G401 (cell line): Measurements from ENCODE around the gene ESPNL. TPM values are rescaled to one million over a fixed set of nuclear protein-coding genes. Genes with fewer than 3 reads are reported as not detected.

Experiments used
- DNase-seq: peaks from one replicate; pipeline ENCODE4 v3.0.0-alpha.2; 2015; ENCODE audit warnings: low spot score
- in situ Hi-C: cut with HindIII; loops from 2 replicates; pipeline ENCODE4 v1.10.0; 2016; ENCODE audit warnings: low sequenced_read_pairs, mixed read lengths
- total RNA-seq: library from RNA; depleted of rRNA; stranded (reverse); fragments of >200 nt; shearing (Covaris generic); gene quantifications from 2 replicates; pipeline ENCODE4 v1.2.3, GENCODE V29; 2014

ESPNL gene
- total RNA-seq, 1 experiment from 2014 or later: 19.3 TPM

DNA sequence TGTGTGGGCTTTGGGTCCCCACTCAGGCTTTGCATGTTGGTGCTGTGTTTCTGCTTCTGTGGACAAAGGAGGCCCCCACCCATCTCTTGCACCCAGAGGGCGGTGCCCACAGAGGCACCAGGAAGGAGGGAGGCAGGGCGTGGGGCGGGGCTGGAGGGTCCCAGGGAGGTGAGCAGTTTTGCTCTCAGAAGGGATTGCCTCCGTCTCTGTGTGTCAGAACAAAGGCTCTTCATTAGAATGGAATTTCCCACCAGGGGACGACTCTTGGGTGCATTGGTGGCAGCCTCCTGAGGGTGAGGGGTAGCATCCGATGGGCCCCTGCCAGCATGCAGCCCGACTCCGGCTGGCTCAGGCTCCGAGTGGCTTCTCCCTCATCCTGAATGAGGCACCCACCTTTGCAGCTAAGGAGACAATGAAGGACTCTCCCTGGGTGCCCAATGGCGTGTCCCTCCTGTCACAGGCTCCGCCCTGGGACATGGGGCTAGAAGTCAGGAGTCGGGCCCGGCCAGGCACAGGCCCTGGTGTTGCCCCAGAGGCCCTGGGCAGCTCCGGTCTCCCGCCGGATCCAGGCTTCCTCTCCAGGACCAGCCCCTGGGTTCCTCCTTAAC, 51.6 kb downstream of the ESPNL start:
- in situ Hi-C loops: no loop called here
- no peak for DNase-seq

DNA sequence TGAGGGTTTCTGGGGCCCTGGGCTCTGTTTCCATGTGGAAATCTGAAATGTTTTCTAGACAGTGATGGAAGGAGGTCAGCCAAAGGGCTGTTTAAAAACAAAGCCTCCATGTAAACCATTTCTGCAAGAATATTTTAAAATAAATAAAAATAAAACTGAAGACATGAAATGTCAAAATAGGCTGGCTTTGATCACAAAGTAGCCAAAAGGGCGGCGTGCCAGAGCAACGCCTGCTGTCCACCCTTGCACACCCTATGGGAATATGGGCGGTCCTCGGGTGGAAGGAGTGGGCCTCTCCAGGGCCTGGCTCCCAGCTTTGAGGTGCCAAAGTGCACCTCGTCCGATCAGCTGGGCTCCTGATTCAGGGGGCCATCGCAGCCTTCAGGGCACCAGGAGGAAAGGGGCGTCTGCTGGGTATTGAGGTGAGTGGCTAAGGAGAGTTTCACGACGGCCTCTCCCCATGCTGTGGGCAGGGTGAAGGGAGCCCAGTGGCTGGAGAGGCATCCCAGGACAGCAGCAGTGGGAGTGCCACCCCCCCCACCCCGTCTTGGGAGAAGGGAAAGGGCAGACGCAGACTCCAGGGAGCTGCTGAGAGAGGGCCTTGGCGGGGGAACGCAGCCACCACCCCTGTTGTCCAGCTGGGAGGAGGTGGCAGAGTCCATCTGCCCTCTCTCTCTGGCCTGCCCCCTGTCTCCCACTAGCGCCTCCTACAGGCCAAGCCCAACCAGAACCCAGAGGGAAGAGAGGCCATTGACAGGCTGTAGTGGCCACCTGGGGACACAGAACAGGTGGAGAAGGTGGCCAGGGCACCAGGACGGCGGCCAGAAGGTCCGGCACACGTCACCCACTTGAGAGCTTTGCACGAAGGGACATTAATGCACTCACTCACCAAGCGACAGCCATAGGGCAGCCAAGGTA, 52.9 kb downstream of the ESPNL start:
- DNase-seq: no peak
- in situ Hi-C loops: no loop called here

DNA sequence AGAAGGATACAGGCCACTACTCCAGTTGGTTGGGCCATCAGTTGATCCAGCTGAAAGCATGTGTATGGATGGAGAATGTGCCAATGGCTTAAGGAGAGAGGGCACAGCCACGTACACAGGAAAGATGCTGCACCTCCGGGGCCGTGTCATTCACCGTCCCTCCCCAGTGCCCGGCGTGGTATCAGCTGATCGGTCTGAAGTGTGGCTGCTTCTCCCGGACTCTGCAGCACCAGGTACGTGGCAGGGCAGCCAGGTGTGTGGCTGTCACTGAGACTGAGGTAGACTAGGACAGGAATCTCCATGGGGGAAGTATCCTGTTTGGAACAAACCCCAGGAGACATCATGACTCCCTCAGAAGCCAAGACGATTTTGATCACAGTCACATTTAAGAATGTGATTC, 54.4 kb downstream of the ESPNL start:
- no peak for DNase-seq
- in situ Hi-C loops: no loop called here

DNA sequence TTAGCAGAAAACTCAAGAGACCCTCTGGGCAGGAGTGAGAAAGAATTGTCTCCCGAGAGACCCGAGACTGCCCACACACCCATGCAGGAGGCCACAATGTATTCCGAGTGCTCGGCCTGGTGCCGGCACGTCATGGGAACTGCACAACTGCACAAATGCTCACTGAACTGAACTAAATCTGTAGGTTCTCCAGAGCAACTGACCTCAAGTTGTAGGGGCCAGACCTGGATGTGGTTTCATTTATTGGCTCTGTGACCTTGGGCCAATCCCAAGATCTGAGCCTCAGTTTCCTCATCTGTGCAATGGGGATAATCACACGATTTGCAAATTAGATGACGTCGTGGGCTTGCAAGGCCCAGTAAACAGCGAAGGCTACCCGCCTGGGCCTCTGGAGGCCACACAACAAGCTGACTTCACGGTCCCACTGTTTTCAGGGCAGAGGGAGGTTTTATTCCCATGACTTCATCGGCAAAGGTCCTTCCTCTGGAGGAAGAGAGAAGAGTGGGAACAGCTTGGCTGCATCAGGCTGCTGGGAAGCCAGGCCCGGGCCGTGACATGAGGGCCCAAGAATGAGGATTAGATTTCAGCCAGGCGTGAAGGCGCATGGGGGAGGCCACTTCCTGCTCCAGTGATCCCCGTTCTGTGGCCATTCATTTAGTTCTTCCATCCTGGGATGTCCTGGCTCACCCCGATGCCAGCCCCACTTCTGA, 55.1 kb downstream of the ESPNL start:
- in situ Hi-C loops: no loop called here
- no peak for DNase-seq

DNA sequence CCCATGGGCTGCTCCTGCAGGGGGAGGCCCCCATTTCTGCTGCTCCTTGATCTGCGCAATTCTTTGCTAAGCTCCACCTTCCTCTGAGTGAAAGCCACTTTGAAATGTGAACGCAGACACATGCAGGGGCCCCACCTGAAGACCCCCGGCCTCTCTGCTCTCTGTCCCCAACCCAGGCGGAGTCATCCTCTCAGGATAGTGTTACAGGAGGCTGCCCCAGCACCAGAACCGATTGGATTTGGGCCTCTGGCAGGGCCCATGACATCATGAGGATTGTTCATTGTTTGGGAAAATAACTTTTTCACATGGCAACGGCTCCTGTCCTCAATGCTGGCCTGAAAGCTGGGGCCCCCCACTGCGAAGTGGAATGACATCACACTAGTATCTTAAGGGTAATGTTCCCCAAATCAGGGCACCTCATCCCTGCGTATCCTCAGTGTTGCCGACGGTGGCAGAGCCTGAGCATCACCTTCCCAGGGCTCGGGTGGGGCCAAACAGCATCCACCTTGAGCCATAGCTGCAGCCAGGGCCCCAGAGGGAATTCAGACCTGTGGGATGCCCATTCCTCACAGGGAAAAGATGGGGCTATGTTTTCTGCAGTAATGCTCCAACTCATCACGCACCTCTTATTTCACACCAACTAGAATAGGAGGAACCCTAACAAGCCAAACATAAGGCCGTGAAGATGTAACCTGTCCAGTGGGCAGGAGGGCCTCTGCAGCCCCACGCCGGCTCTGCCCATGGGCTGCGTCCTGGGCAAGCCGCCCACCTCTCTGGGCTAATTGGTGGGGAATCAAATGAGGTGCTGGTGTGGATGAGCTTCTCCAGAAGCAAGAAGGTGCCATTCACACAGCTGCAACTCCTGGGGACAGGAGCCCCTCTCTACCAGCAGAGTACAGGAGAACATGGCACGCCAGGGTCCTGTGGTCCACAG, 55.9 kb downstream of the ESPNL start:
- DNase-seq: no peak
- in situ Hi-C loops: no loop called here

DNA sequence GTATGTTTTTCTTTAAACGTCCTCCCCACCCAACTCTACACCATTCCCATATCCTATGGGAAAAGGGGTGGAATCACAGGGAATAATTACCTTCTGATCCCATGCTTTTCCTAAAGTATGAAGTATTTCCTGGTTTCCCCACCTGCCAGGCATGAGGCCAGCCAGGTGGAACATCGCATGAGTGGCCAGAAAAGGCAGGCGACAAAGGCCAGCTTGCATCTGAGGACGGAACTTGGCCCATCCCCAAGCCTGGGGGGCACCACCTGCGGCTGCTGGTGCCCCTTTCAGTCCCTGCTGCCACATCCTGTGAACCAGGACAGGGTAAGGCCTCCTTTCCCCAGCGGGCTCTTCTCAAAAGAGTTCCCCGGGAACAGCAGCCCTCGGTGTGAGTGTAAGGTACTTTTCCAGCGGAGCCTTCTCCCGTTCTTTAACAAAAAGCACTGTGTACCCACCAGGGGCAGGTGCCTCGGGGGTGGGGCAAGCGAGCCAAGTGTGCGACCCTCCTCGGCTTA, 57.4 kb downstream of the ESPNL start:
- DNase-seq: no peak
- in situ Hi-C loops: no loop called here

DNA sequence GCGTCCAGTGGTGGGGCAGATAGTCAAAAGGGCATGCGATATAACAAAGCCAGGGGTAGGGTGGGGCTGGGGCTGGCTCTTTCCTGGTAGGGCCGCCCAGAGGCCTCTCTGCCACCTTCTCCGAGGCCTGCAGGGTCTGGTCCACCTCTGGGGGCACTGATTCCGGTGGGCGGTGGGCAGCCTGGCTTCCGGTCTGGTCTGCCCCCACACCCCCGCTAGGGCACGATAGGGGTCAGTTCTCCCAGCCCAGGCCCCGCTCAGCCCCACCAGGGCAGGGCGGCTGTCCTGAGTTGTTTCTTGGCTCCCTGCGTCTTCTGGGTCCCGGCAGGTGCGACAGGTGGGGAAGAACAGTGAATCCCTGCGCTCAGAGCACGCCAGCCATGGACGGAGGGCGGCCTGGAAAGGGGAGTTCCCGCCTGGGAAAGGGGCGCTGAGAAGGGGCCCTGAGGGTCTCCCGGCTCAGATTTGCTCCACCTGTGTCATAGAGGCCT, 57.9 kb downstream of the ESPNL start:
- DNase-seq: no peak
- in situ Hi-C loops: no loop called here

DNA sequence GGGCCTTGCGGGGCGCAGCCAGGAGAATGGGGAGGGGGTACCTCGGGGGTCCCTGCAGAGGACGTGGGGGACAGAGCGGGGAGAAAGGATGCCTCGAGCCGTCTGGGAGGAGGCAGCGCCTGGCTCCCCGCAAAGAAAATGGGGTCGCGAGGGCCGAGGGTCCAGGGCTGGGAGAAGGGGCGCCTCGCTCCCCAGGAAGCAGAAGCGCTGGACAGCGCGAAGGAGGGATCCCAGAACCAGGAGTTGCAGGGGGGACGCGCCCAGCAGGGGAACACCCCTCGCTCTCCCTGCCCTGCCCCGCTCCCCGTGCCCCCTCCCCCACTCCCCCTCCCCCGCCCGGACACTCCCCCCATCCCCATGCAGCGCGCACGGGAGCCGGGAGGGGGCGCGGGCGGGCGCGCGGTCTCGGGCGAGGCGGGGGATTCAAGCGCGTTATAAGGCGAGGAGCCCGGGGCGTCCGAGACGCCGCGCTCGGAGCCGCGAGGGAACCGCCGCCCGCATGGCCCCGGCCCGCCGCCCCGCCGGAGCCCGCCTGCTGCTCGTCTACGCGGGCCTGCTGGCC, 58.5 kb downstream of the ESPNL start, which contains the start of gene ERFE:
ERFE (plus strand) TSS at position 462 of the 562 bp plus-strand sequence; CDS start at position 500, 38 bp downstream.
- no peak for DNase-seq
- in situ Hi-C loops: no loop called here

DNA sequence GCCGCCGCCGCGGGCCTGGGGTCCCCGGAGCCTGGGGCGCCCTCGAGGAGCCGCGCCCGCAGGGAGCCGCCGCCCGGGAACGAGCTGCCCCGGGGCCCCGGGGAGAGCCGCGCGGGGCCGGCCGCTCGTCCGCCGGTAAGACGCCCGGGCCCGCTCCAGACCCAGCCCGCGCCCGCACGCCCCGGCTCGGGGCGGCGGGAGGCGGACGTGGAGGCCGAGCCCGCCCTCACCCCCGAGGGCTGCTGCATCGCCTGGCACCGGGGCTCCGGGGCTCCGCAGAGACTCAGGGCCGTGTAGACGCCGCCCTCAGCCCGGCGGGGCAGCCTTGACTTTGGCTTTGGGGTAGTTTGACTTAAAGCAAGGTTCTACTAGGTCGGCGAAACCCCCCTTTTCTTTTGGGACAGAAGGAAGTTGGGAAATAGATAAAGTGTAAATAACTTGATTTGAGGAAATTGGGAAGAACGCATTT, 59.0 kb downstream of the ESPNL start:
- in situ Hi-C loops: no loop called here
- DNase-seq: no peak

DNA sequence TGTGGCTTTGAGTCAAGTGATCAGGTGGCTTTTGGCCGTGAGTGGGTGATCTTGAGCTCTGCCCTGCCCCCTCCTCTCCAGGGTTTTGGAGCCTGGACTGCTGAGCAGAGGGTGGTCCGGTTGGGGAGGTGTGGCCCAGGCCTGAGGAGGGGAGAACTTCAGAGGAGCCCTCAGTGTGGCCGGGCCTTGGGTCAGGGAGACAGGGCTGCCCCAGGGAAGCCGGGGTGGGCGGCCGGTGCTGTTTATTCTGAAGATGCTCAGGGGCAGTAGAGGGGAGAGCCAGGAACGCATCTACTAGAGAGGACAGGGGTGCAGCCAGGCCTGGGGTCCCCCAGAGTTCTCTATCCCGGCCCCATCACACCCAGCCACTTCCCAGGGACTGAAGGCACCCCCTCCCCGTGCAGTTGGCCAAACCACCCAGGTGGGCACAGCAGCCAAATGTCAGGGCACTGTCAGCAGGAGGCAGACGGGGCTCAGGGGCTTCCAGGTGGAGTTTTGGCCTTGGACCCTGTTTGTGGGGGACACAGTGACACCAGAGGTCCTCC, 59.6 kb downstream of the ESPNL start:
- in situ Hi-C loops: no loop called here
- DNase-seq: no peak

DNA sequence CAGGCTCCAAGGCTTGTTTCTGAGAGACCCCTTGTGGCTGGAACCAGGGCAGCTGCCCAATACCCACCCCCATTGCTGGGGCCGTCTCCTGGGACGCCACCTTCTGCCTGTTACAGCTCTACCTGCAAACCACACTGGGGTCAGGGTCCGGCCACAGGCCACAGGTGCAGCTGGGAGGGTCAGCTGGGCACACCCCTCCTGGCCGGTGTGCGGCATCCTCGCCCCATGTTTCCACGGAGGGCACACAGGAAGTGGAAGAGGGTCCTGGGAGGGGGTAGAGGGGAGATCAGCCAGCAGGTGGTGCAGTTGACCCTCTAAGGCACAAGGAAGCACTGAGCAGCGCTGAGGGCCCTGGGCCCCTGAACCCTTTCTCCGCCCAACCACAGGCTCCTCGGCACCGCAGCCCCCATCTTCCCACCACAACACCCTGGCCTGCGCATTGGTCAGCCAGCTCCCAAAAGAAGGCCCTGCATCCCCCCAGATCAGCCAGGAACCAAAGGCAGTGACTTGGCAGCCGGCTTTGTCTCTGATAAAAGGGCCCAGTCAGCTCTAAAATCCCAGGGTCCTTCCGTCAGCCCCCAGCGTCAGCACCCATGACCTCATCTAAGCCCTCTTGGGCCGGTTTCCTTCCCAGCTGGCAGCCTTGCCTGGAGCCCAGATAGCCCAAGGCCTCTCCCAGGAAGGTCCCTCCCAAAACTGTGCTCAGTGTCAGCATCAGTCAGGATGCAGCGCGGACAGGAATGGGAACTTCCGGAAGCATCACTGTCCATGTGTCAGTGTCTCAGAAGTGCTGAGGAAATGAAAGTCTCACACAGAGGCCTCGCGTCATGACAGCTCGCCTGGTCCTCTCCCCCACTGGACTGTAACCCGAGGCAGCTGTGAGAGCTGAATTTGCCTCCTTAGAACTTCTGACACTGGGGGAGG, 60.3 kb downstream of the ESPNL start:
- no peak for DNase-seq
- in situ Hi-C loops: no loop called here

DNA sequence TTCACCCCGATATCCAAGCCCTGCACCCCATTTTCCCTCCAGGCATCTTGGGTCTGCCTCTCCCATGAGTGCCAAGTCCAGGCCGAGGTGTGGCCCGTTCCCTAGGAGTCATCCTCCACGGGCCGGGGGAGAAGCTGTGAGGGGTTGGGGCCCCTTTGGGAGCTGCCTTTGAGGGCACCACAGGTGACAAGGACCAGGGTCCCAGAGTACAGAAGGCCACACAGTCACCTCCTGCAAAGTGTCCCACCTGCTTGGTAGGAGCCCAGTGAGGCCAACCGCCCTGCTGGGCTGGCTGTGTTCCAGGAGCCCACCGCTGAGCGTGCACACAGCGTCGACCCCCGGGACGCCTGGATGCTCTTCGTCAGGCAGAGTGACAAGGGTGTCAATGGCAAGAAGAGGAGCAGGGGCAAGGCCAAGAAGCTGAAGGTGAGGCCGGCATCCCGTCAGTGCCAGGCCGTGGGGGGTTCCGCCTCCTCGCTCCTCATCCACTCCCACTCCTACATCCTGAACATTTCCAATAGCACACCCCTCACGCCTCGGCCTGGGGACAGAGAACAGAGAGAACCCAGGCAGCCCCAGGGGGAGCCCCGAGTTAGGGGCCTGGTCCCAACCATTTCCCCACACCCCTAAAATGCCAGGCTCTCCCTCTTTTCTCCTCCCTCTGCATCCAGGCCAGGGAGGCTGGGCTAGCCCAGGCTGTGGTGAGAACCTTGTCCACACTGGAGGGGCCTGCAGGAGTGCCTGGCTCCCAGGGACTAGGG, 61.3 kb downstream of the ESPNL start:
- DNase-seq: no peak
- in situ Hi-C loops: no loop called here

DNA sequence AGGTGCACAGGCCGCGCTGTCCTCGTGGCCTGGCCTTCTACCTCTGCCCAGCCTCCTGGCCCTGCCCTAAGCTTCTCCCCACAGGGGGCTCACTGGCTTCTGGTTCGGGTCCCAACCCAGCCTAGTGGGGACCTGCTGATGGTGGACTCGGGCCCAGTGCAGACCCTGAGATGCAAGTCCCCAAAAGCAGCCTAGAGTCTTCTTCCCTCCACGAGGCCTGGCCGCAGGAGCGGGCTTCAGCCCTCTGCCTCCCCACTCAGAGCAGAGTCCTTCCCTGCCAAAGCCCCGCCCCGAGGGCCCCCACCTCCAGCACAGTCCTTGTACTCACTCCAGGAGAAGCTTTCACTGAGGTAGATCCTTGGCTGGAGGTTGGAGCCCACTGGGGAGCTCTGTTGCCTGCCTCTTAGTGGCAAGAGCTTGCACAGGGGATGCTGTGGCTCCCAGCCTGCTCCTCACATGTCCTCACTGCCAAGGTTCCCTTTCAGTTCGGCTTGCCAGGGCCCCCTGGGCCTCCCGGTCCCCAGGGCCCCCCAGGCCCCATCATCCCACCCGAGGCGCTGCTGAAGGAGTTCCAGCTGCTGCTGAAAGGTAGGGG, 62.2 kb downstream of the ESPNL start:
- in situ Hi-C loops: no loop called here
- DNase-seq: no peak

DNA sequence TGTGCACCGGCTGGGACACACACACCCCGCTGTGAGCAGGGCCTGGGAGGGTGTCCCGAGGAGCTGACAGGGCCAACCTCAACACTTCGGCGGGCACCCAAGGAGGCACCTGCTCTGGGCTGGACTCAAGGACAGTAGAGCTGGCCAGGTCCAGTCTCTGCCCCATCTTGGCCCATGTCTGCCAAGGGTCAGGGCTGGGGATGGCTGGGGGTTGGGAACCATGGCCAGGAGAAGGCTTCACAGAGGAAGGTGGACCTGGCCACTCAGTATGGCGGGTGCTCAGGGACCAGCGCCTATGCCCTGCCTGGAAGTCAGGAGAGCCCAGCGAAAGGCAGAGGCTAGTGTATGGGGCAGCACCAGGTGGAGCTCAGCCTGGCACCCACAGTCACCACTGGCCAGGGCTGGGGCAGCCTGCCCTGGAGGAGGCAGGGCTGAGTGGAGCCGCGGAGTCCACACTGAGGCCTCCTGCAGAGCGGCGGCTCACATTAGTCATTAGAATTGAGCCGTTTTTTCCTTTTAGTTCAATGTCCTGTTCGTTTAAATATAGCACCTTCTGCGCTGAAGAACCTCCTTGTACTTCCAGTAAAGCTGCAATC, 62.8 kb downstream of the ESPNL start:
- in situ Hi-C loops: no loop called here

DNA sequence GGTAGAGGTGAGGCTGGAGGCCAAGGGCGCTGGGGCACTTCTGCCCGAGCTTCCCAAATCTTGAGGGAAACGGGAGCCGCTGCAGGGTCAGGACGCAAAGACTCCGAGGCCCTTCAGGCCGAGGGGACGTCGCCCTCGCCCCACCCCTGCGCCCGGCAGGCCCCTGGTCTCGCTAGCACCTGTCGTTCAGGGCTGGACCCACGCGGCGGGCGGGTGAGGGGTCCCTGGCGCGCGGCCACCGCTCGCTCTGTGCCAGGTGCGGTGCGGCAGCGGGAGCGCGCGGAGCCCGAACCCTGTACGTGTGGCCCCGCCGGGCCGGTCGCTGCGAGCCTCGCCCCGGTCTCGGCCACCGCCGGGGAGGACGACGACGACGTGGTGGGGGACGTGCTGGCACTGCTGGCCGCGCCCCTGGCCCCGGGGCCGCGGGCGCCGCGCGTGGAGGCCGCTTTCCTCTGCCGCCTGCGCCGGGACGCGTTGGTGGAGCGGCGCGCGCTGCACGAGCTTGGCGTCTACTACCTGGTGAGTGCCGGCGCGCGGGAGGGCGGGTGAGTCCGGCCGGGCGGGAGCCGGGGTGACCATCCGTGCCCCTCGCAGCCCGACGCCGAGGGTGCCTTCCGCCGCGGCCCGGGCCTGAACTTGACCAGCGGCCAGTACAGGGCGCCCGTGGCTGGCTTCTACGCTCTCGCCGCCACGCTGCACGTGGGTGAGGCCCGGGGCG, 63.5 kb downstream of the ESPNL start:
- in situ Hi-C loops: no loop called here
- no peak for DNase-seq

More for the DNA sequence above, 62.8 kb downstream of the ESPNL start:
- no peak for DNase-seq
